Measurements from ENCODE around the gene ZFR. TPM values are rescaled to one million over a fixed set of nuclear protein-coding genes. Genes with fewer than 3 reads are reported as not detected.

ZFR gene
- total RNA-seq, 1 experiment from 2014 or later = 62.4 TPM

GRCh38 chr5:32384621-32385020 lies 59.9 kb downstream of the ZFR start:
- no peak overlapping the region for H3K14ac ChIP-seq (ENCODE audit: insufficient read depth, low read length)
- Mint-ChIP-seq H3K9me3 (no peaks in the 10 kb centered on the region), H3K27me3 (ENCODE audit: low read depth) (no peaks in the 10 kb centered on the region), H3K4me1 (no peaks in the 10 kb centered on the region), H3K27ac (no peak overlapping the region), H3K36me3 (ENCODE audit: insufficient read depth in 1 of 3, low read depth in 3 of 3) (peaks cover 20 to 74% (median 73%) of the 10 kb centered on the region in 3 experiments; a peak in 6 of 7 replicates), H3K4me3 (no peak overlapping the region)
- H3T11ph ChIP-seq (ENCODE audit: low read length) = no peak overlapping the region
- no peak overlapping the region for H2BK20ac ChIP-seq (ENCODE audit: low read depth, low read length, poor library complexity, severe bottlenecking)
- H4K91ac ChIP-seq (ENCODE audit: insufficient read length, low read depth, low read length) = no peak overlapping the region
- no peaks in the 10 kb centered on the region for H3K9me3 ChIP-seq (ENCODE audit: control insufficient read depth, low read depth, low read length)
- H2BK15ac ChIP-seq (ENCODE audit: low read depth, low read length) = no peak overlapping the region
- H3K23me2 ChIP-seq (ENCODE audit: insufficient read length, low read depth, low read length, poor library complexity, severe bottlenecking) = no peaks in the 10 kb centered on the region
- no peak overlapping the region for H3K56ac ChIP-seq (ENCODE audit: insufficient read length, low read depth, low read length)
- no peak overlapping the region for H3K27ac ChIP-seq (ENCODE audit: insufficient read length, low read depth, low read length)
- no peaks in the 10 kb centered on the region for H4K20me1 ChIP-seq (ENCODE audit: control insufficient read depth, insufficient read depth, insufficient read length)
- H2BK120ac ChIP-seq (ENCODE audit: low read depth, low read length, poor library complexity, severe bottlenecking) = no peak overlapping the region
- no peak overlapping the region for H2BK12ac ChIP-seq (ENCODE audit: insufficient read length, low read depth, low read length)
- no peak overlapping the region for H2AK5ac ChIP-seq (ENCODE audit: insufficient read length, low read length)
- no peak overlapping the region for H4K8ac ChIP-seq (replicated peaks; ENCODE audit: insufficient read length, low read depth, low read length)
- H3K4me2 ChIP-seq (ENCODE audit: insufficient read depth, insufficient read length, low read length) = no peak overlapping the region
- no peak for DNase-seq
- no peak overlapping the region for H3K4ac ChIP-seq (ENCODE audit: low read depth, low read length)
- H2AFZ ChIP-seq (ENCODE audit: low read length) = no peak overlapping the region
- no peak overlapping the region for H4K5ac ChIP-seq (ENCODE audit: insufficient read length, low read depth, low read length)
- H3K9ac ChIP-seq (ENCODE audit: extremely low read depth, insufficient read length, low read length) = no peak overlapping the region
- no peak overlapping the region for H2BK5ac ChIP-seq (ENCODE audit: insufficient read length, low read length)
- no peaks in the 10 kb centered on the region for H3K79me2 ChIP-seq (ENCODE audit: insufficient read depth, low read length)
- no peak overlapping the region for H3K18ac ChIP-seq (ENCODE audit: insufficient read length, low read depth, low read length)
- no peaks in the 10 kb centered on the region for H3K79me1 ChIP-seq (ENCODE audit: insufficient read depth, low read depth, low read length, poor library complexity, severe bottlenecking)
- no peaks in the 10 kb centered on the region for H3K4me1 ChIP-seq (ENCODE audit: insufficient read depth, low read length)
- no peaks in the 10 kb centered on the region for H3K27me3 ChIP-seq (ENCODE audit: insufficient read depth, low read length)
- TF ChIP-seq CTCF (conservative IDR thresholded peaks at IDR 0.05) = no peak
- no peak overlapping the region for H3K23ac ChIP-seq (ENCODE audit: insufficient read length, low read depth, low read length)
